Upper lobe of right lung (tissue), 1 donor: ENCODE data around the gene TSC1. TPM values are rescaled to one million over a fixed set of nuclear protein-coding genes. Genes with fewer than 3 reads are reported as not detected.

Source experiments
- ATAC-seq: fragments of 200-7000 bp; cut with Tn5 transposase; one replicate; pipeline ENCODE4 v1.9.1; 2020; ENCODE audit warnings: mild to moderate bottlenecking, moderate library complexity
- DNase-seq: peaks from one replicate; pipeline ENCODE4 v3.0.0-alpha.2; 2020
- H3K27ac ChIP-seq: fragments of 200-600 bp; one replicate; pipeline ENCODE4 v1.8.0; 2022
- H3K27me3 ChIP-seq: fragments of 200-600 bp; one replicate; pipeline ENCODE4 v1.8.0; 2022; ENCODE audit warnings: mild to moderate bottlenecking
- H3K36me3 ChIP-seq: fragments of 200-600 bp; one replicate; pipeline ENCODE4 v1.8.0; 2022
- H3K4me1 ChIP-seq: fragments of 200-600 bp; one replicate; pipeline ENCODE4 v1.8.0; 2022
- H3K4me3 ChIP-seq: fragments of 200-600 bp; one replicate; pipeline ENCODE4 v1.8.0; 2022; ENCODE audit warnings: mild to moderate bottlenecking
- H3K9me3 ChIP-seq: fragments of 200-600 bp; one replicate; pipeline ENCODE4 v1.8.0; 2022
- CTCF ChIP-seq: fragments of 200-600 bp; IDR thresholded peaks from one replicate; pipeline ENCODE4 v1.8.0; 2022; ENCODE audit warnings: antibody characterized with exemption
- intact Hi-C: fragments of 100-400 bp; cut with DNase I; formaldehyde crosslinking; loops from one replicate; pipeline ENCODE4 v1.11.0; 2022
- total RNA-seq: library from RNA; stranded (reverse); fragmentation: NEBNext Ultra II Directional; extraction: Animal tissue kit (Norgen Biotek cat#: 25700); gene quantifications from one replicate; pipeline ENCODE4 v1.2.1, GENCODE V29; 2021
- donor health status: DM: no; HTN: yes; CAD: no; lungs with severe emphysema.

Gene TSC1
- total RNA-seq, 1 donor from 2014 or later, result 44.9 TPM

GRCh38 chr9:132854832-132855231 is 89.6 kb downstream of the TSC1 start:
- H3K27me3 ChIP-seq, result no peaks in the 10 kb centered on the region
- no peak overlapping the region for H3K4me3 ChIP-seq
- intact Hi-C loops, result no loop called here
- H3K36me3 ChIP-seq, result no peaks in the 10 kb centered on the region
- no peak for DNase-seq
- no peak for TF ChIP-seq CTCF
- H3K9me3 ChIP-seq, result no peaks in the 10 kb centered on the region
- ATAC-seq, result no peak
- H3K27ac ChIP-seq, result no peak overlapping the region
- peaks cover 4% of the 10 kb centered on the region for H3K4me1 ChIP-seq

- H3K4me1 ChIP-seq, result peaks cover 4% of the 10 kb centered on the region
- no peak for TF ChIP-seq CTCF
- no peak overlapping the region for H3K27ac ChIP-seq
- DNase-seq (no peak), ATAC-seq (no peak)
- no peak overlapping the region for H3K4me3 ChIP-seq
- intact Hi-C loops, result no loop called here
- H3K9me3 ChIP-seq, result no peaks in the 10 kb centered on the region
- no peaks in the 10 kb centered on the region for H3K36me3 ChIP-seq
- H3K27me3 ChIP-seq, result no peaks in the 10 kb centered on the region
These were observed 90.9 kb downstream of the TSC1 start for GRCh38 chr9:132853482-132853881.

- intact Hi-C loops, result no loop called here
- Histone ChIP-seq H3K4me1 (no peaks in the 10 kb centered on the region), H3K9me3 (no peaks in the 10 kb centered on the region), H3K4me3 (no peak overlapping the region), H3K27ac (no peak overlapping the region), H3K27me3 (no peaks in the 10 kb centered on the region), H3K36me3 (no peaks in the 10 kb centered on the region)
- DNase-seq (no peak), ATAC-seq (peak; percentile 44)
- TF ChIP-seq CTCF, result no peak
These were observed 95.2 kb downstream of the TSC1 start for GRCh38 chr9:132849185-132849706.

GRCh38 chr9:132846918-132847515 is 97.4 kb downstream of the TSC1 start:
- Histone ChIP-seq H3K36me3 (no peaks in the 10 kb centered on the region), H3K27me3 (no peaks in the 10 kb centered on the region), H3K9me3 (no peaks in the 10 kb centered on the region), H3K4me3 (no peak overlapping the region), H3K4me1 (no peaks in the 10 kb centered on the region), H3K27ac (no peak overlapping the region)
- DNase-seq, result no peak
- no peak for TF ChIP-seq CTCF
- intact Hi-C loops, result no loop called here
- ATAC-seq, result no peak

- Histone ChIP-seq H3K27me3 (no peaks in the 10 kb centered on the region), H3K4me1 (no peaks in the 10 kb centered on the region), H3K4me3 (no peak overlapping the region), H3K9me3 (no peaks in the 10 kb centered on the region), H3K36me3 (no peaks in the 10 kb centered on the region), H3K27ac (no peak overlapping the region)
- no peak for TF ChIP-seq CTCF
- intact Hi-C loops, result no loop called here
- no peak for DNase-seq
- peak; percentile 18 for ATAC-seq
These were observed 98.1 kb downstream of the TSC1 start for GRCh38 chr9:132846109-132846917.
